ENCODE results near the gene VN1R2. TPM values are rescaled to one million over a fixed set of nuclear protein-coding genes. Genes with fewer than 3 reads are reported as not detected.
"Not testable (repeated sequence)": the region's sequence is repeated elsewhere in the genome, so short reads cannot be mapped to it uniquely, and the experiment has no call there.

The VN1R2 gene
- not detected for total RNA-seq (ENCODE audit: unreplicated experiment)
- long read RNA-seq = 0 reads

- H3K4me1 Mint-ChIP-seq (ENCODE audit: unreplicated experiment); H3K9me3 Mint-ChIP-seq (ENCODE audit: unreplicated experiment); DNase-seq (ENCODE audit: low spot score); H3K27me3 Mint-ChIP-seq (ENCODE audit: unreplicated experiment); H3K27ac Mint-ChIP-seq (ENCODE audit: unreplicated experiment); H3K4me3 Mint-ChIP-seq (ENCODE audit: unreplicated experiment): not testable (repeated sequence)
- peaks cover 15% of the 10 kb centered on the region for H3K36me3 Mint-ChIP-seq (ENCODE audit: low read depth, unreplicated experiment)
Observed at GRCh38 chr19:53257715-53258342, at the start of gene VN1R2. Gene VN1R2 (plus strand): TSS chr19:53258292. CDS start chr19:53258376, 84 bp downstream.

GRCh38 chr19:53211554-53211953 is 46.5 kb upstream of the VN1R2 start:
- not testable (repeated sequence) for H3K27ac Mint-ChIP-seq (ENCODE audit: unreplicated experiment); DNase-seq (ENCODE audit: low spot score); H3K27me3 Mint-ChIP-seq (ENCODE audit: unreplicated experiment); H3K4me1 Mint-ChIP-seq (ENCODE audit: unreplicated experiment)
- H3K36me3 Mint-ChIP-seq (ENCODE audit: low read depth, unreplicated experiment) = peaks cover 60% of the 10 kb centered on the region
- peaks cover 56% of the 10 kb centered on the region for H3K9me3 Mint-ChIP-seq (ENCODE audit: unreplicated experiment)
- H3K4me3 Mint-ChIP-seq (ENCODE audit: unreplicated experiment) = peak overlapping the region; percentile 18

GRCh38 chr19:53212703-53213320 is 45.3 kb upstream of the VN1R2 start:
- Mint-ChIP-seq H3K4me1 (ENCODE audit: unreplicated experiment) (no peaks in the 10 kb centered on the region), H3K4me3 (ENCODE audit: unreplicated experiment) (no peak overlapping the region), H3K27me3 (ENCODE audit: unreplicated experiment) (peaks cover 5% of the 10 kb centered on the region), H3K27ac (ENCODE audit: unreplicated experiment) (no peak overlapping the region), H3K9me3 (ENCODE audit: unreplicated experiment) (peaks cover 50% of the 10 kb centered on the region), H3K36me3 (ENCODE audit: low read depth, unreplicated experiment) (peaks cover 49% of the 10 kb centered on the region)
- no peak for DNase-seq (ENCODE audit: low spot score)
- TF ChIP-seq CTCF (IDR thresholded peaks at IDR 0.05; ENCODE audit: unreplicated experiment) = no peak

GRCh38 chr19:53222716-53223115 is 35.4 kb upstream of the VN1R2 start:
- H3K4me1 Mint-ChIP-seq (ENCODE audit: unreplicated experiment); H3K4me3 Mint-ChIP-seq (ENCODE audit: unreplicated experiment); H3K27me3 Mint-ChIP-seq (ENCODE audit: unreplicated experiment); H3K27ac Mint-ChIP-seq (ENCODE audit: unreplicated experiment); DNase-seq (ENCODE audit: low spot score): not testable (repeated sequence)
- Mint-ChIP-seq H3K36me3 (ENCODE audit: low read depth, unreplicated experiment) (peaks cover 32% of the 10 kb centered on the region), H3K9me3 (ENCODE audit: unreplicated experiment) (peaks cover 27% of the 10 kb centered on the region)

- Mint-ChIP-seq H3K27ac (ENCODE audit: unreplicated experiment) (no peak overlapping the region), H3K4me3 (ENCODE audit: unreplicated experiment) (no peak overlapping the region), H3K27me3 (ENCODE audit: unreplicated experiment) (peaks cover 7% of the 10 kb centered on the region), H3K4me1 (ENCODE audit: unreplicated experiment) (no peaks in the 10 kb centered on the region), H3K36me3 (ENCODE audit: low read depth, unreplicated experiment) (peaks cover 32% of the 10 kb centered on the region), H3K9me3 (ENCODE audit: unreplicated experiment) (peaks cover 37% of the 10 kb centered on the region)
- TF ChIP-seq CTCF (IDR thresholded peaks at IDR 0.05; ENCODE audit: unreplicated experiment) = no peak
- DNase-seq (ENCODE audit: low spot score) = no peak
Observed at GRCh38 chr19:53224606-53225005, 33.5 kb upstream of the VN1R2 start.

- no peak for TF ChIP-seq CTCF (IDR thresholded peaks at IDR 0.05; ENCODE audit: unreplicated experiment)
- H3K36me3 Mint-ChIP-seq (ENCODE audit: low read depth, unreplicated experiment) = peaks cover 60% of the 10 kb centered on the region
- no peak overlapping the region for H3K27ac Mint-ChIP-seq (ENCODE audit: unreplicated experiment)
- H3K9me3 Mint-ChIP-seq (ENCODE audit: unreplicated experiment) = peaks cover 39% of the 10 kb centered on the region
- H3K4me1 Mint-ChIP-seq (ENCODE audit: unreplicated experiment) = no peaks in the 10 kb centered on the region
- H3K27me3 Mint-ChIP-seq (ENCODE audit: unreplicated experiment) = no peaks in the 10 kb centered on the region
- H3K4me3 Mint-ChIP-seq (ENCODE audit: unreplicated experiment) = peak overlapping the region; percentile 74
- no peak for DNase-seq (ENCODE audit: low spot score)
Observed at GRCh38 chr19:53237114-53237777, 20.8 kb upstream of the VN1R2 start.

Measured in endothelial cell (in vitro differentiated cells).